ENCODE data around the gene TUBB3.
"Not testable (repeated sequence)": the region's sequence is repeated elsewhere in the genome, so short reads cannot be mapped to it uniquely, and the experiment has no call there.

The TUBB3 gene

GRCh38 chr16:89923640-89924296, 626 bp downstream of the TUBB3 start:
- H3K4me3 ChIP-seq (replicated peaks in 1 of 2; ENCODE audit: low read depth in 2 of 2, low read length in 2 of 2), result peak overlapping the region; percentile 85 to 91
- no peak for DNase-seq (ENCODE audit: low read depth in 2 of 2)
- no peak for TF ChIP-seq CTCF (IDR thresholded peaks at IDR 0.05; ENCODE audit: low read depth, low read length)

GRCh38 chr16:89924297-89924924, 1.3 kb downstream of the TUBB3 start:
- no peak for TF ChIP-seq CTCF (IDR thresholded peaks at IDR 0.05; ENCODE audit: low read depth, low read length)
- peak overlapping the region; percentile 85 to 91 for H3K4me3 ChIP-seq (replicated peaks in 1 of 2; ENCODE audit: low read depth in 2 of 2, low read length in 2 of 2)
- peak; percentile 53 to 72 for DNase-seq (ENCODE audit: low read depth in 2 of 2)

GRCh38 chr16:89924925-89925307, 1.8 kb downstream of the TUBB3 start:
- no peak for TF ChIP-seq CTCF (IDR thresholded peaks at IDR 0.05; ENCODE audit: low read depth, low read length)
- peak overlapping the region; percentile 85 to 91 for H3K4me3 ChIP-seq (replicated peaks in 1 of 2; ENCODE audit: low read depth in 2 of 2, low read length in 2 of 2)
- no peak for DNase-seq (ENCODE audit: low read depth in 2 of 2)

- TF ChIP-seq CTCF (IDR thresholded peaks at IDR 0.05; ENCODE audit: low read depth, low read length), result peak; percentile 11
- DNase-seq (ENCODE audit: low read depth in 2 of 2), result peak in 1 of 2 donors; percentile 33
- peak overlapping the region; percentile 54 to 85 for H3K4me3 ChIP-seq (replicated peaks in 1 of 2; ENCODE audit: low read depth in 2 of 2, low read length in 2 of 2)
Observed at GRCh38 chr16:89925596-89926079, 2.5 kb downstream of the TUBB3 start.

GRCh38 chr16:89931305-89931896, 8.3 kb downstream of the TUBB3 start:
- no peak for TF ChIP-seq CTCF (IDR thresholded peaks at IDR 0.05; ENCODE audit: low read depth, low read length)
- DNase-seq (ENCODE audit: low read depth in 2 of 2), result no peak
- H3K4me3 ChIP-seq (replicated peaks in 1 of 2; ENCODE audit: low read depth in 2 of 2, low read length in 2 of 2), result no peak overlapping the region

- DNase-seq (ENCODE audit: low read depth in 2 of 2), result no peak
- no peak for TF ChIP-seq CTCF (IDR thresholded peaks at IDR 0.05; ENCODE audit: low read depth, low read length)
- no peak overlapping the region for H3K4me3 ChIP-seq (replicated peaks in 1 of 2; ENCODE audit: low read depth in 2 of 2, low read length in 2 of 2)
Observed at GRCh38 chr16:89931964-89932363, 8.8 kb downstream of the TUBB3 start.

- not testable (repeated sequence) for H3K4me3 ChIP-seq (replicated peaks in 1 of 2; ENCODE audit: low read depth in 2 of 2, low read length in 2 of 2); DNase-seq (ENCODE audit: low read depth in 2 of 2)
Observed at GRCh38 chr16:89934019-89934418, 10.9 kb downstream of the TUBB3 start.
